Fibroblast of lung (primary cell): ENCODE results near the gene CD47. TPM values are rescaled to one million over a fixed set of nuclear protein-coding genes. Genes with fewer than 3 reads are reported as not detected.
A peak's percentile ranks its signal among the peaks of the same experiment; 100 is the strongest.

ENCODE experiments used
- DNase-seq, 2 donors: peaks; one replicate each; pipeline versions ENCODE4 v3.0.0 to v3.0.0-alpha.2; 2010; ENCODE audit warnings: low read depth in 2 of 2
- H2AFZ ChIP-seq: 2 replicates; pipeline ENCODE4 v1.5.1; 2012; ENCODE audit warnings: low read length, control low read depth, inconsistent platforms
- H3K27ac ChIP-seq: 2 replicates; pipeline ENCODE4 v1.5.1; 2011; ENCODE audit warnings: low read length, control low read depth; ENCODE audit not compliant: insufficient read depth
- H3K27me3 ChIP-seq: 2 replicates; pipeline ENCODE4 v1.5.1; 2011; ENCODE audit warnings: mild to moderate bottlenecking, low read length; ENCODE audit not compliant: control insufficient read depth, insufficient read depth
- H3K36me3 ChIP-seq: 2 replicates; pipeline ENCODE4 v1.5.1; 2011; ENCODE audit warnings: low read length; ENCODE audit not compliant: control insufficient read depth, insufficient read depth
- H3K4me1 ChIP-seq: 2 replicates; pipeline ENCODE4 v1.5.1; 2011; ENCODE audit warnings: low read length; ENCODE audit not compliant: control insufficient read depth, insufficient read depth; ENCODE audit errors: extremely low read depth
- H3K4me2 ChIP-seq: 2 replicates; pipeline ENCODE4 v1.5.1; 2011; ENCODE audit warnings: low read length, control low read depth; ENCODE audit not compliant: insufficient read depth; ENCODE audit errors: extremely low read depth
- H3K4me3 ChIP-seq, 4 experiments: fragments of 200-600 bp in 1 of 4; sonication (generic) in 1 of 4; replicated peaks in 1 of 4; 2 replicates each; pipeline ENCODE4 v1.5.1; 2011 to 2016; ENCODE audit warnings: low read length in 4 of 4, low read depth in 3 of 4, mild to moderate bottlenecking in 3 of 4, control low read depth in 2 of 4, inconsistent platforms in 1 of 4, mixed read lengths in 1 of 4; ENCODE audit not compliant: insufficient read depth in 1 of 4; ENCODE audit errors: control extremely low read depth in 1 of 4
- H3K79me2 ChIP-seq: 2 replicates; pipeline ENCODE4 v1.5.1; 2012; ENCODE audit warnings: mild to moderate bottlenecking, low read length, inconsistent platforms; ENCODE audit not compliant: control insufficient read depth, insufficient read depth
- H3K9ac ChIP-seq: 2 replicates; pipeline ENCODE4 v1.5.1; 2011; ENCODE audit warnings: mild to moderate bottlenecking, low read length, control low read depth; ENCODE audit not compliant: insufficient read depth
- H3K9me3 ChIP-seq: 2 replicates; pipeline ENCODE4 v1.5.1; 2012; ENCODE audit warnings: low read depth, low read length; ENCODE audit not compliant: control insufficient read depth, insufficient read depth
- H4K20me1 ChIP-seq: 2 replicates; pipeline ENCODE4 v1.5.1; 2011; ENCODE audit warnings: low read length; ENCODE audit not compliant: control insufficient read depth, insufficient read depth; ENCODE audit errors: extremely low read depth
- EZH2 ChIP-seq: IDR thresholded peaks from 2 replicates; pipeline ENCODE4 v1.5.1; 2012; ENCODE audit warnings: low read length, control low read depth, mild to moderate bottlenecking; ENCODE audit errors: missing control alignments
- polyA plus RNA-seq, 2 donors: library from polyadenylated mRNA; depleted of rRNA in 1 of 2; stranded (reverse) in 1 of 2; unstranded in 1 of 2; fragments of >200 nt; gene quantifications; 2 replicates each; pipeline ENCODE4 v1.2.1, GENCODE V29; 2011 to 2012; ENCODE audit warnings: missing spikeins in 1 of 2
- total RNA-seq: library from RNA; depleted of rRNA; stranded (reverse); fragments of >200 nt; gene quantifications from 2 replicates; pipeline ENCODE4 v1.2.1, GENCODE V29; 2014
- TF ChIP-seq, protein P1 (sequence below), 2 donors: IDR thresholded peaks in 1 of 2; conservative IDR thresholded peaks in 1 of 2; 1 replicate in 1 of 2; 2 replicates in 1 of 2; pipeline ENCODE4 v1.5.1; 2011 to 2012; ENCODE audit warnings: low read length in 2 of 2, control low read depth in 1 of 2, inconsistent platforms in 1 of 2, low read depth in 1 of 2, mild to moderate bottlenecking in 1 of 2

Gene CD47
- total and polyA plus RNA-seq, 2 donors (not counting 1 experiment from before 2014, with no cell fraction given): 72.0 to 91.7 TPM

DNA sequence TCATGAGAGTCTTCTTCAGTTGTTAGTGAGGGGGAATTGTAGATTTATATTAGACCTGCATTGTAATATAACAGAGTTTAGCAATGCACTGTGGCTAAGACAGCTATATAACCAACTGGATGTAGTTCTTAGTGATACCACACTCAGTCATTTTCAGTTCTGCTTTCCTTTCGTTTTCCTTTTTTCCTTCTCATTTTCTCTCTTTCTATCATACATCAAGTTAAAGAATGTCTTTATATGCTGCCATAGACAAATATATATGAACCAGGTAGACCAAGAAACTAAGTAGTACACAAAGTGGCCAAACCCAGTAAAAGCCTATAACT lies 43.7 kb upstream of the CD47 start:
- Histone ChIP-seq H3K27me3 (no peaks in the 10 kb centered on the region), H3K79me2 (no peaks in the 10 kb centered on the region), H3K27ac (no peak overlapping the region), H4K20me1 (no peaks in the 10 kb centered on the region), H3K36me3 (no peaks in the 10 kb centered on the region), H3K4me2 (no peak overlapping the region), H3K4me3 (no peak overlapping the region), H2AFZ (no peak overlapping the region), H3K4me1 (peaks cover 7% of the 10 kb centered on the region), H3K9me3 (no peaks in the 10 kb centered on the region), H3K9ac (no peak overlapping the region)
- TF ChIP-seq, protein P1, sequence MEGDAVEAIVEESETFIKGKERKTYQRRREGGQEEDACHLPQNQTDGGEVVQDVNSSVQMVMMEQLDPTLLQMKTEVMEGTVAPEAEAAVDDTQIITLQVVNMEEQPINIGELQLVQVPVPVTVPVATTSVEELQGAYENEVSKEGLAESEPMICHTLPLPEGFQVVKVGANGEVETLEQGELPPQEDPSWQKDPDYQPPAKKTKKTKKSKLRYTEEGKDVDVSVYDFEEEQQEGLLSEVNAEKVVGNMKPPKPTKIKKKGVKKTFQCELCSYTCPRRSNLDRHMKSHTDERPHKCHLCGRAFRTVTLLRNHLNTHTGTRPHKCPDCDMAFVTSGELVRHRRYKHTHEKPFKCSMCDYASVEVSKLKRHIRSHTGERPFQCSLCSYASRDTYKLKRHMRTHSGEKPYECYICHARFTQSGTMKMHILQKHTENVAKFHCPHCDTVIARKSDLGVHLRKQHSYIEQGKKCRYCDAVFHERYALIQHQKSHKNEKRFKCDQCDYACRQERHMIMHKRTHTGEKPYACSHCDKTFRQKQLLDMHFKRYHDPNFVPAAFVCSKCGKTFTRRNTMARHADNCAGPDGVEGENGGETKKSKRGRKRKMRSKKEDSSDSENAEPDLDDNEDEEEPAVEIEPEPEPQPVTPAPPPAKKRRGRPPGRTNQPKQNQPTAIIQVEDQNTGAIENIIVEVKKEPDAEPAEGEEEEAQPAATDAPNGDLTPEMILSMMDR (conservative IDR thresholded peaks at IDR 0.05 in 1 of 2, IDR thresholded peaks at IDR 0.05 in 1 of 2; ENCODE audit: low read depth in 1 of 2, low read length in 2 of 2): no peak
- no peak for TF ChIP-seq EZH2
- no peak for DNase-seq

DNA sequence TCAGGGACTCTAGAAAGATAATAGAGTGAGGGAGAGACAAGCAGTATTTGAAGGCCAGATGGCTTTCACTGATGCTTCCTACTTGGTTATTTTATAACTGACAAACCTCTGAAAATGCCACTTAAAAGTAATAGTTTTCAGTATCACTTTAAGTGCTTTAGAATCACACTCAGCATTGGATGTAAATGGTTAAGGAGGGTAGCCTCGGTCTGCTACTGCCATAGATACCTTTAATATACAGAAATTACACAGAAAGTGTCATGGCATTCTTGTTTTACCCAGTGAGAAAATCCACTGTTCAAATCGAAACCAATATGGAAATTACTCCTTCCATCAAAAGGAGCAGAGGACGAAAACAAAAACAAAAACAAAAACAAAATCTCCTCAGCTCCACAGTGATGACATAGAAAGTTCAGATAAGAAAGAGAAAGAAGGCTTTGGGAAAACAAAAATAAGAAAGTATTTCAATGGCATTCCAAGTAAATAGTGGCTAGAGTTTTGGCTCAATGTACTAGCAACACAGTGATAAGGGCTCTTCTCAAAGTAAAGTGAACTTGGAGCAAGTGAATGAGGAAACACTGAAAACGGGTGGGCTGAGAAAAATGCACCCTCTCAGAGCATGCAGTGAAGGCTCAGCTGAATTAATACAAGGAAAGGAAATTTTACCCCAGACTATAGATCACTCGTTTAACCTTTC lies 43.2 kb upstream of the CD47 start:
- TF ChIP-seq EZH2: no peak
- TF ChIP-seq, protein P1 (conservative IDR thresholded peaks at IDR 0.05 in 1 of 2, IDR thresholded peaks at IDR 0.05 in 1 of 2; ENCODE audit: low read depth in 1 of 2, low read length in 2 of 2): no peak

GRCh38 chr3:108133048-108133369 lies 42.2 kb upstream of the CD47 start:
- H3K27ac ChIP-seq: peak overlapping the region; percentile 42
- TF ChIP-seq, protein P1 (conservative IDR thresholded peaks at IDR 0.05 in 1 of 2, IDR thresholded peaks at IDR 0.05 in 1 of 2; ENCODE audit: low read depth in 1 of 2, low read length in 2 of 2): no peak
- no peak for TF ChIP-seq EZH2
- no peaks in the 10 kb centered on the region for H3K27me3 ChIP-seq
- H2AFZ ChIP-seq: no peak overlapping the region
- no peaks in the 10 kb centered on the region for H3K36me3 ChIP-seq
- H3K4me3 ChIP-seq: no peak overlapping the region
- H4K20me1 ChIP-seq: no peaks in the 10 kb centered on the region
- DNase-seq: no peak
- H3K79me2 ChIP-seq: no peaks in the 10 kb centered on the region
- peak overlapping the region; percentile 37 for H3K4me2 ChIP-seq
- H3K9me3 ChIP-seq: no peaks in the 10 kb centered on the region
- peaks cover 7% of the 10 kb centered on the region for H3K4me1 ChIP-seq
- no peak overlapping the region for H3K9ac ChIP-seq

More for the DNA sequence above, 43.2 kb upstream of the CD47 start:
- Histone ChIP-seq H4K20me1 (no peaks in the 10 kb centered on the region), H2AFZ (no peak overlapping the region), H3K4me2 (peak overlapping the region; percentile 15), H3K27me3 (no peaks in the 10 kb centered on the region), H3K4me3 (no peak overlapping the region), H3K36me3 (no peaks in the 10 kb centered on the region), H3K79me2 (no peaks in the 10 kb centered on the region), H3K27ac (no peak overlapping the region), H3K4me1 (peaks cover 7% of the 10 kb centered on the region), H3K9me3 (no peaks in the 10 kb centered on the region), H3K9ac (no peak overlapping the region)
- DNase-seq: no peak
